HepG2 (cell line): ENCODE data around the gene PTPRM. TPM values are rescaled to one million over a fixed set of nuclear protein-coding genes. Genes with fewer than 3 reads are reported as not detected.

Experiments used
- ATAC-seq: fragments of 200-7000 bp; cut with Tn5 transposase; 3 replicates; pipeline ENCODE4 v1.9.1; 2020; ENCODE audit warnings: mild to moderate bottlenecking, moderate library complexity
- BruUV-seq: library from RNA; stranded (reverse); fragments of 400-500 nt; replicated peaks from 2 replicates; lab custom pipeline; 2021; lab: Mats Ljungman, UMichigan
- CTCF ChIA-PET: fragments of 300-600 bp; formaldehyde crosslinking; extraction: SDS; loops from one replicate; lab custom pipeline; 2021; ENCODE audit warnings: low total read pairs, inconsistent platforms, low intra/inter-chr PET ratio; lab: Yijun Ruan, JAX
- POLR2A ChIA-PET: fragments of 350-600 bp; sonication (Branson Sonifier 250); formaldehyde crosslinking; loops from one replicate; lab custom pipeline; 2020; ENCODE audit warnings: antibody characterized with exemption, inconsistent platforms; lab: Yijun Ruan, JAX
- DNase-seq: peaks from one replicate; pipeline ENCODE4 v3.0.0-alpha.2; 2015; ENCODE audit warnings: low spot score
- FAIRE-seq: peaks from 3 replicates; lab custom pipeline; 2011; peaks lifted over from hg19 to GRCh38; lab: Jason Lieb, UNC
- H2AFZ ChIP-seq: one replicate; pipeline ENCODE4 v1.6.1; 2011; ENCODE audit warnings: low read length, inconsistent platforms
- H3K27ac ChIP-seq: fragments of 300-600 bp; 3 replicates; pipeline ENCODE4 v1.8.0; 2011; ENCODE audit warnings: mixed run types, mild to moderate bottlenecking, mixed read lengths, low read length, inconsistent platforms; ENCODE audit not compliant: insufficient read depth; ENCODE audit errors: extremely low read length
- H3K27me3 ChIP-seq, 2 experiments: fragments of 200-600 bp in 1 of 2; 2 replicates in 1 of 2; 3 replicates in 1 of 2; pipeline versions ENCODE4 v1.6.0 to v1.8.0; 2011; ENCODE audit warnings: low read length in 2 of 2, mild to moderate bottlenecking in 2 of 2, moderate library complexity in 2 of 2, inconsistent platforms in 1 of 2; ENCODE audit not compliant: insufficient read depth in 2 of 2, control insufficient read depth in 1 of 2
- H3K36me3 ChIP-seq, 2 experiments: fragments of 200-600 bp in 1 of 2; replicated peaks in 1 of 2; 2 replicates in 1 of 2; 3 replicates in 1 of 2; pipeline versions ENCODE4 v1.5.1 to v1.8.0; 2011; ENCODE audit warnings: low read length in 2 of 2, inconsistent platforms in 1 of 2; ENCODE audit not compliant: insufficient read depth in 2 of 2, control insufficient read depth in 1 of 2
- H3K4me1 ChIP-seq: 2 replicates; pipeline ENCODE4 v1.5.1; 2012; ENCODE audit warnings: low read length, inconsistent platforms; ENCODE audit not compliant: insufficient read depth
- H3K4me2 ChIP-seq: 2 replicates; pipeline ENCODE4 v1.6.0; 2011; ENCODE audit warnings: low read depth, low read length, inconsistent platforms
- H3K4me3 ChIP-seq, 3 experiments: fragments of 200-600 bp in 1 of 3; sonication (generic), shearing (Covaris generic) in 1 of 3; replicated peaks in 1 of 3; 2 replicates each; pipeline ENCODE4 v1.5.1; 2011 to 2016; ENCODE audit warnings: low read length in 3 of 3, inconsistent platforms in 2 of 3, low read depth in 2 of 3, mild to moderate bottlenecking in 2 of 3, control low read depth in 1 of 3, mixed read lengths in 1 of 3; ENCODE audit not compliant: insufficient read depth in 1 of 3
- H3K79me2 ChIP-seq: one replicate; pipeline ENCODE4 v1.6.1; 2011; ENCODE audit warnings: low read length, inconsistent platforms; ENCODE audit not compliant: insufficient read depth
- H3K9ac ChIP-seq: 2 replicates; pipeline ENCODE4 v1.6.0; 2011; ENCODE audit warnings: mild to moderate bottlenecking, low read depth, low read length, inconsistent platforms; ENCODE audit not compliant: insufficient read depth
- H3K9me3 ChIP-seq: 2 replicates; pipeline ENCODE4 v1.5.1; 2012; ENCODE audit warnings: mild to moderate bottlenecking, low read length
- H4K20me1 ChIP-seq: 2 replicates; pipeline ENCODE4 v1.6.0; 2011; ENCODE audit warnings: inconsistent platforms, mild to moderate bottlenecking, low read length, moderate library complexity; ENCODE audit not compliant: insufficient read depth
- HOXA7 ChIP-seq: sonication (generic); formaldehyde crosslinking; IDR thresholded peaks from 2 replicates; pipeline ENCODE4 v1.8.1; 2022; ENCODE audit warnings: mild to moderate bottlenecking, missing genetic modification reagents, moderate library complexity
- MYNN ChIP-seq: sonication (generic); formaldehyde crosslinking; IDR thresholded peaks from 2 replicates; pipeline ENCODE4 v1.4.0; 2020; ENCODE audit warnings: mild to moderate bottlenecking, low read depth, missing genetic modification reagents
- ZNF367 ChIP-seq: sonication (generic); formaldehyde crosslinking; IDR thresholded peaks from 2 replicates; pipeline ENCODE4 v1.4.0; 2020; ENCODE audit warnings: missing genetic modification reagents, borderline replicate concordance
- ZNF543 ChIP-seq: sonication (generic); formaldehyde crosslinking; IDR thresholded peaks from 2 replicates; pipeline ENCODE4 v1.4.0; 2020; ENCODE audit warnings: mild to moderate bottlenecking, missing genetic modification reagents
- ZNF598 ChIP-seq: sonication (generic); formaldehyde crosslinking; IDR thresholded peaks from 2 replicates; pipeline ENCODE4 v1.5.1; 2020; ENCODE audit warnings: mild to moderate bottlenecking, missing genetic modification reagents, borderline replicate concordance
- WGBS: methylation state at CpG from one replicate; pipeline ENCODE4 v1.1.6; 2017; ENCODE audit warnings: low lambda C conversion rate; 5-methylcytosine and 5-hydroxymethylcytosine counted together
- in situ Hi-C: cut with HindIII; loops from 2 replicates; pipeline ENCODE4 v1.10.0; 2017; ENCODE audit warnings: low pct_unique_long_range_greater_than_20kb; ENCODE audit not compliant: extremely low pct_ligation_motif_present
- intact Hi-C: fragments of 100-400 bp; cut with micrococcal nuclease; formaldehyde crosslinking; loops from one replicate; pipeline ENCODE4 v1.10.0; 2022; ENCODE audit not compliant: unreplicated experiment
- polyA plus RNA-seq, 8 experiments: library from polyadenylated mRNA; depleted of rRNA in 3 of 8; stranded (reverse) in 7 of 8; unstranded in 1 of 8; fragments of >200 nt; fragmentation: Illumina TruSeq in 4 of 8; extraction: Trizol in 4 of 8; gene quantifications; 2 replicates each; pipeline versions ENCODE4 v1.2.1 to v1.2.3, GENCODE V29; 2011 to 2016; ENCODE audit warnings: low read depth in 4 of 8, missing spikeins in 1 of 8, mixed read lengths in 1 of 8; ENCODE audit not compliant: insufficient read depth in 1 of 8
- total RNA-seq, 5 experiments: library from RNA; depleted of rRNA; stranded (reverse); fragments of >200 nt; fragmentation: Illumina TruSeq; extraction: Trizol; gene quantifications; 2 replicates each; pipeline ENCODE4 v1.2.3, GENCODE V29; 2016; ENCODE audit warnings: low read depth in 1 of 5
- TF ChIP-seq, protein P1 (sequence below): sonication (generic); formaldehyde crosslinking; conservative IDR thresholded peaks from 2 replicates; pipeline ENCODE4 v1.8.0; 2022; ENCODE audit warnings: missing genetic modification reagents
- TF ChIP-seq, protein P2 (sequence below): sonication (generic); formaldehyde crosslinking; IDR thresholded peaks from 2 replicates; pipeline ENCODE4 v1.4.0; 2020; ENCODE audit warnings: missing genetic modification reagents, borderline replicate concordance
- TF ChIP-seq, protein P3 (sequence below): sonication (generic); formaldehyde crosslinking; IDR thresholded peaks from 2 replicates; pipeline ENCODE4 v1.4.0; 2020; ENCODE audit warnings: missing genetic modification reagents
- TF ChIP-seq, protein P4 (sequence below): sonication (generic); formaldehyde crosslinking; IDR thresholded peaks from 2 replicates; pipeline ENCODE4 v1.5.1; 2020; ENCODE audit warnings: missing genetic modification reagents, mild to moderate bottlenecking, borderline replicate concordance
- TF ChIP-seq, protein P5 (sequence below): IDR thresholded peaks from 2 replicates; pipeline ENCODE4 v1.6.1; 2016; ENCODE audit warnings: low read depth
- TF ChIP-seq, protein P6 (sequence below): sonication (generic); formaldehyde crosslinking; IDR thresholded peaks from 2 replicates; pipeline ENCODE4 v1.4.0; 2020; ENCODE audit warnings: mild to moderate bottlenecking, low read depth, missing genetic modification reagents

PTPRM gene
- total and polyA plus RNA-seq, 2 of the 13 experiments (the other 11 are each of a cell fraction or from before 2014, with no cell fraction given), result 12.6 to 108 TPM

DNA sequence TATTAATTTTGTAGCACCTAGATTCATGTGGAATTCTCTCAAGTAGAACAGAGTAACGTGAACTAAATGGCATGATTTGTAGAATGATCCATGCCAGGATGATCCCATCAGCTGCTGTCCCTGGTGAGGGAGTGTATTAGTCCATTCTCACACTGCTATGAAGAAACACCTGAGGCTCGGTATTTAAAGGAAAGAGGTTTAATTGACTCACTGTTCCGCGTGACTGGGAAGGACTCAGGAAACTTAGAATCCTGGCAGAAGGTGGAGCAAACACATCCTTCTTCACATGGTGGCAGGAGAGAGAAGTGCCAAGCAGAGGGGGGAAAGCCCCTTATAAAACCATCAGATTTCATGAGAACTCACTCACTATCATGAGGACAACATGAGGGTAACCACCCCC, 312.6 kb downstream of the PTPRM start:
- no peak overlapping the region for H3K4me2 ChIP-seq

More for the DNA sequence above, 312.6 kb downstream of the PTPRM start:
- in situ Hi-C loops (no loop called here), intact Hi-C loops (no loop called here)
- H3K9me3 ChIP-seq, result no peaks in the 10 kb centered on the region
- no TSS peak for BruUV-seq
- no peak overlapping the region for H3K4me3 ChIP-seq
- no peaks in the 10 kb centered on the region for H3K36me3 ChIP-seq
- TF ChIP-seq ZNF543, result no peak
- TF ChIP-seq, protein P1, sequence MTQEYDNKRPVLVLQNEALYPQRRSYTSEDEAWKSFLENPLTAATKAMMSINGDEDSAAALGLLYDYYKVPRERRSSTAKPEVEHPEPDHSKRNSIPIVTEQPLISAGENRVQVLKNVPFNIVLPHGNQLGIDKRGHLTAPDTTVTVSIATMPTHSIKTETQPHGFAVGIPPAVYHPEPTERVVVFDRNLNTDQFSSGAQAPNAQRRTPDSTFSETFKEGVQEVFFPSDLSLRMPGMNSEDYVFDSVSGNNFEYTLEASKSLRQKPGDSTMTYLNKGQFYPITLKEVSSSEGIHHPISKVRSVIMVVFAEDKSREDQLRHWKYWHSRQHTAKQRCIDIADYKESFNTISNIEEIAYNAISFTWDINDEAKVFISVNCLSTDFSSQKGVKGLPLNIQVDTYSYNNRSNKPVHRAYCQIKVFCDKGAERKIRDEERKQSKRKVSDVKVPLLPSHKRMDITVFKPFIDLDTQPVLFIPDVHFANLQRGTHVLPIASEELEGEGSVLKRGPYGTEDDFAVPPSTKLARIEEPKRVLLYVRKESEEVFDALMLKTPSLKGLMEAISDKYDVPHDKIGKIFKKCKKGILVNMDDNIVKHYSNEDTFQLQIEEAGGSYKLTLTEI (CRISPR knock-in tag), result no peak
- no peak for TF ChIP-seq ZNF367 (CRISPR knock-in tag)
- TF ChIP-seq, protein P2, sequence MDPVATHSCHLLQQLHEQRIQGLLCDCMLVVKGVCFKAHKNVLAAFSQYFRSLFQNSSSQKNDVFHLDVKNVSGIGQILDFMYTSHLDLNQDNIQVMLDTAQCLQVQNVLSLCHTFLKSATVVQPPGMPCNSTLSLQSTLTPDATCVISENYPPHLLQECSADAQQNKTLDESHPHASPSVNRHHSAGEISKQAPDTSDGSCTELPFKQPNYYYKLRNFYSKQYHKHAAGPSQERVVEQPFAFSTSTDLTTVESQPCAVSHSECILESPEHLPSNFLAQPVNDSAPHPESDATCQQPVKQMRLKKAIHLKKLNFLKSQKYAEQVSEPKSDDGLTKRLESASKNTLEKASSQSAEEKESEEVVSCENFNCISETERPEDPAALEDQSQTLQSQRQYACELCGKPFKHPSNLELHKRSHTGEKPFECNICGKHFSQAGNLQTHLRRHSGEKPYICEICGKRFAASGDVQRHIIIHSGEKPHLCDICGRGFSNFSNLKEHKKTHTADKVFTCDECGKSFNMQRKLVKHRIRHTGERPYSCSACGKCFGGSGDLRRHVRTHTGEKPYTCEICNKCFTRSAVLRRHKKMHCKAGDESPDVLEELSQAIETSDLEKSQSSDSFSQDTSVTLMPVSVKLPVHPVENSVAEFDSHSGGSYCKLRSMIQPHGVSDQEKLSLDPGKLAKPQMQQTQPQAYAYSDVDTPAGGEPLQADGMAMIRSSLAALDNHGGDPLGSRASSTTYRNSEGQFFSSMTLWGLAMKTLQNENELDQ (CRISPR knock-in tag), result no peak
- TF ChIP-seq, protein P3, sequence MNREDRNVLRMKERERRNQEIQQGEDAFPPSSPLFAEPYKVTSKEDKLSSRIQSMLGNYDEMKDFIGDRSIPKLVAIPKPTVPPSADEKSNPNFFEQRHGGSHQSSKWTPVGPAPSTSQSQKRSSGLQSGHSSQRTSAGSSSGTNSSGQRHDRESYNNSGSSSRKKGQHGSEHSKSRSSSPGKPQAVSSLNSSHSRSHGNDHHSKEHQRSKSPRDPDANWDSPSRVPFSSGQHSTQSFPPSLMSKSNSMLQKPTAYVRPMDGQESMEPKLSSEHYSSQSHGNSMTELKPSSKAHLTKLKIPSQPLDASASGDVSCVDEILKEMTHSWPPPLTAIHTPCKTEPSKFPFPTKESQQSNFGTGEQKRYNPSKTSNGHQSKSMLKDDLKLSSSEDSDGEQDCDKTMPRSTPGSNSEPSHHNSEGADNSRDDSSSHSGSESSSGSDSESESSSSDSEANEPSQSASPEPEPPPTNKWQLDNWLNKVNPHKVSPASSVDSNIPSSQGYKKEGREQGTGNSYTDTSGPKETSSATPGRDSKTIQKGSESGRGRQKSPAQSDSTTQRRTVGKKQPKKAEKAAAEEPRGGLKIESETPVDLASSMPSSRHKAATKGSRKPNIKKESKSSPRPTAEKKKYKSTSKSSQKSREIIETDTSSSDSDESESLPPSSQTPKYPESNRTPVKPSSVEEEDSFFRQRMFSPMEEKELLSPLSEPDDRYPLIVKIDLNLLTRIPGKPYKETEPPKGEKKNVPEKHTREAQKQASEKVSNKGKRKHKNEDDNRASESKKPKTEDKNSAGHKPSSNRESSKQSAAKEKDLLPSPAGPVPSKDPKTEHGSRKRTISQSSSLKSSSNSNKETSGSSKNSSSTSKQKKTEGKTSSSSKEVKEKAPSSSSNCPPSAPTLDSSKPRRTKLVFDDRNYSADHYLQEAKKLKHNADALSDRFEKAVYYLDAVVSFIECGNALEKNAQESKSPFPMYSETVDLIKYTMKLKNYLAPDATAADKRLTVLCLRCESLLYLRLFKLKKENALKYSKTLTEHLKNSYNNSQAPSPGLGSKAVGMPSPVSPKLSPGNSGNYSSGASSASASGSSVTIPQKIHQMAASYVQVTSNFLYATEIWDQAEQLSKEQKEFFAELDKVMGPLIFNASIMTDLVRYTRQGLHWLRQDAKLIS, result no peak
- TF ChIP-seq, protein P4, sequence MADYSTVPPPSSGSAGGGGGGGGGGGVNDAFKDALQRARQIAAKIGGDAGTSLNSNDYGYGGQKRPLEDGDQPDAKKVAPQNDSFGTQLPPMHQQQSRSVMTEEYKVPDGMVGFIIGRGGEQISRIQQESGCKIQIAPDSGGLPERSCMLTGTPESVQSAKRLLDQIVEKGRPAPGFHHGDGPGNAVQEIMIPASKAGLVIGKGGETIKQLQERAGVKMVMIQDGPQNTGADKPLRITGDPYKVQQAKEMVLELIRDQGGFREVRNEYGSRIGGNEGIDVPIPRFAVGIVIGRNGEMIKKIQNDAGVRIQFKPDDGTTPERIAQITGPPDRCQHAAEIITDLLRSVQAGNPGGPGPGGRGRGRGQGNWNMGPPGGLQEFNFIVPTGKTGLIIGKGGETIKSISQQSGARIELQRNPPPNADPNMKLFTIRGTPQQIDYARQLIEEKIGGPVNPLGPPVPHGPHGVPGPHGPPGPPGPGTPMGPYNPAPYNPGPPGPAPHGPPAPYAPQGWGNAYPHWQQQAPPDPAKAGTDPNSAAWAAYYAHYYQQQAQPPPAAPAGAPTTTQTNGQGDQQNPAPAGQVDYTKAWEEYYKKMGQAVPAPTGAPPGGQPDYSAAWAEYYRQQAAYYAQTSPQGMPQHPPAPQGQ (CRISPR knock-in tag), result no peak
- TF ChIP-seq MYNN (CRISPR knock-in tag), result no peak
- TF ChIP-seq ZNF598, result no peak
- TF ChIP-seq, protein P5, sequence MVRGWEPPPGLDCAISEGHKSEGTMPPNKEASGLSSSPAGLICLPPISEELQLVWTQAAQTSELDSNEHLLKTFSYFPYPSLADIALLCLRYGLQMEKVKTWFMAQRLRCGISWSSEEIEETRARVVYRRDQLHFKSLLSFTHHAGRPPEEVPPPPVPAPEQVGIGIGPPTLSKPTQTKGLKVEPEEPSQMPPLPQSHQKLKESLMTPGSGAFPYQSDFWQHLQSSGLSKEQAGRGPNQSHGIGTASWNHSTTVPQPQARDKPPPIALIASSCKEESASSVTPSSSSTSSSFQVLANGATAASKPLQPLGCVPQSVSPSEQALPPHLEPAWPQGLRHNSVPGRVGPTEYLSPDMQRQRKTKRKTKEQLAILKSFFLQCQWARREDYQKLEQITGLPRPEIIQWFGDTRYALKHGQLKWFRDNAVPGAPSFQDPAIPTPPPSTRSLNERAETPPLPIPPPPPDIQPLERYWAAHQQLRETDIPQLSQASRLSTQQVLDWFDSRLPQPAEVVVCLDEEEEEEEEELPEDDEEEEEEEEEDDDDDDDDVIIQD (CRISPR knock-in tag), result no peak
- no peak for TF ChIP-seq HOXA7 (CRISPR knock-in tag)
- TF ChIP-seq, protein P6, sequence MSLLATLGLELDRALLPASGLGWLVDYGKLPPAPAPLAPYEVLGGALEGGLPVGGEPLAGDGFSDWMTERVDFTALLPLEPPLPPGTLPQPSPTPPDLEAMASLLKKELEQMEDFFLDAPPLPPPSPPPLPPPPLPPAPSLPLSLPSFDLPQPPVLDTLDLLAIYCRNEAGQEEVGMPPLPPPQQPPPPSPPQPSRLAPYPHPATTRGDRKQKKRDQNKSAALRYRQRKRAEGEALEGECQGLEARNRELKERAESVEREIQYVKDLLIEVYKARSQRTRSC, result no peak
- no peaks in the 10 kb centered on the region for H3K27me3 ChIP-seq
- H3K27ac ChIP-seq, result no peak overlapping the region
- H3K4me1 ChIP-seq, result peaks cover 30% of the 10 kb centered on the region
- POLR2A ChIA-PET, result no interaction called here
- WGBS, result 98% methylated on average over 4 of the region's 4 CpGs
- H4K20me1 ChIP-seq, result no peaks in the 10 kb centered on the region
- no peak overlapping the region for H3K9ac ChIP-seq
- ATAC-seq (no peak), DNase-seq (no peak), FAIRE-seq (no peak)
- H2AFZ ChIP-seq, result no peak overlapping the region
- H3K79me2 ChIP-seq, result no peaks in the 10 kb centered on the region
- CTCF ChIA-PET, result no interaction called here
